SH-SY5Y (cell line): ENCODE measurements around the gene ZNF683.
"Not testable (repeated sequence)": the region's sequence is repeated elsewhere in the genome, so short reads cannot be mapped to it uniquely, and the experiment has no call there.

ENCODE experiments used
- GATA2 ChIP-seq: IDR thresholded peaks from 2 replicates; pipeline ENCODE4 v1.6.1; 2011; ENCODE audit warnings: mild to moderate bottlenecking, low read depth, low read length
- GATA3 ChIP-seq: IDR thresholded peaks from 2 replicates; pipeline ENCODE4 v1.6.1; 2011; ENCODE audit warnings: low read depth, mild to moderate bottlenecking, low read length, moderate library complexity

The ZNF683 gene

GRCh38 chr1:26372611-26373010, at the start of gene ZNF683:
TSS of gene ZNF683 (minus strand) at chr1:26372750. CDS start at chr1:26368571, 4,179 bp downstream.
- TF ChIP-seq GATA2, GATA3: not testable (repeated sequence)

GRCh38 chr1:26419494-26419893, 46.9 kb upstream of the ZNF683 start:
- TF ChIP-seq GATA3 (no peak), GATA2 (no peak)

DNA sequence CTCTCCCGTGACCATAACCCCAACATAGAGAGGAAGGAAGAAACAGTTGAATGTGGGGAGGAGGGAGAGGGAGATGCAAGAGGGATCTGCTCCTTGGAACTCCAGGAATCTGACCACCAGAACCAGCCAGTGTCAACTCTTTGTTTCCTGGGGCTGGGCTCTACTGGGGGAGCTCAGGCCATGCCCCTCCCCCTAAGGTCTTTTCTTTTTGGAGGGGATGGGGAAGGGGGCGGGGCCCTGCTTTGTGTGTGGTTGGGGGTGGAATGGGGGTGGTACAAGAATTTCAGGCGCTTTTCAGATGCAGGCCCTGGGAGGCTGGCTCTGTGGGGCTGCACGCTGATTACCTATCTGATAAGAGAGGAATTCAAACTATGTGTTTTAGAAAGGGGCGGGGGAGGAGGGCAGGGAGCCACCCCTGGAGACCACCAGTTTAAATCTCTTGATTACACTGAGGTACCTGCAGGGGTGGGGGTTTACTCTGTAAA, 46.4 kb upstream of the ZNF683 start:
- TF ChIP-seq GATA2 (no peak), GATA3 (no peak)

DNA sequence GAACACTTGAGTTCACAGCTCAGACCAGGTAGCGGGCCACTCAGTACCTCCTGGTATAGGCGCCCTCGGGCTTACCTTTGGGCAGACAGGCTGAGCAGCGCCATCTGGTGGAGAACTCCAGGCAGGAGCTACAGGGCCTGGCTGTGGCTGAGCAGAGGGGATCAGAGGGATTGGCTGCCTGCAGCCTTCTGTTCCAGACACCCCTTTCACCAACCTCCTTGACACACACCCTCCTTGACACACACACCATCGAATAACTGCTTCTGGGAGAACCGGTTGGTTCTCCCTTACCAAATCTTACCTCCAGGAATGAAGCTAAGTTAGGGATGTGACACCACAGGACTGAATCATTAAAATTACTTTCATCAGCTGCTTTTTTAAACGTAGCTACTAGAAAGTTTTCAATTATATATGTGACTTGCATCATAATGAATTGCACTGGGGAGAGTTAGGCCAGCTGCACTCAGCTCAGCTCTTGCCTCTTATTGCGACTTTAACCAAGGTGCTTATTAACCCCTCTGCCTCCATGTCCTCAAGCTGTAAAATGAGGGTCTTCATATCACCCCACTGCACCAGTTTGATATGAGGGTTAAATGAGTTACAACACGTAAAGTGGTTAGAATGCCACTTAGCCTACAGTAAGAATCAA, 44.7 kb upstream of the ZNF683 start:
- no peak for TF ChIP-seq GATA2
- no peak for TF ChIP-seq GATA3

- TF ChIP-seq GATA3 (no peak), GATA2 (peak; percentile 16; the same call in 1 of the 2 replicates)
These were observed 40.5 kb upstream of the ZNF683 start for GRCh38 chr1:26413031-26413430.

GRCh38 chr1:26412180-26412840, 39.8 kb upstream of the ZNF683 start:
- TF ChIP-seq GATA2, result no peak
- TF ChIP-seq GATA3, result no peak

GRCh38 chr1:26411624-26412074, 39.1 kb upstream of the ZNF683 start:
- TF ChIP-seq GATA2 (no peak), GATA3 (no peak)

GRCh38 chr1:26410706-26411623, 38.4 kb upstream of the ZNF683 start, which contains the start of gene LIN28A:
TSS of gene LIN28A (plus strand) at chr1:26410817. CDS start at chr1:26410892, 75 bp downstream.
- no peak for TF ChIP-seq GATA2
- no peak for TF ChIP-seq GATA3

DNA sequence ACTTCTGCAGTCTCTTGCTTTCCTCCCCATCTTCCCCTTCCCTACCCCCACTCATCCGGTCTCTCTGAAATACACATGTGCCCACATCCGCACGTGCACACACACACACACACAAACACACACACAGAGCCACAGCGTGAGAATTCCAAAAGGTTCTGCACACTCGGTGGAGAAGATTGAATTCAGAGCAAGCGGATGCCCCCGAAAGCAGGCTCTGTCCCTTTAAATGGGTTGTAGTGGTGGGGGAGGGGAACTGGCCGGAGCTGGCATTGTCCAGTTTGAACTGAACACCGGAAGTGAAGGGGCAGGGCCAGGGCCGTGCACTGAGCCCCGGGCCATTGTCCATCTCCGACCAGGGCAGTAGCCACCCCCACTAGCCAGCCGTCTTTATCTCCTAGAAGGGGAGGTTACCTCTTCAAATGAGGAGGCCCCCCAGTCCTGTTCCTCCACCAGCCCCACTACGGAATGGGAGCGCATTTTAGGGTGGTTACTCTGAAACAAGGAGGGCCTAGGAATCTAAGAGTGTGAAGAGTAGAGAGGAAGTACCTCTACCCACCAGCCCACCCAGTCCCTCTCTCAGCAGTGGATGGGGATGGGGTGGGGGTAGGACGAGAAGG, 36.7 kb upstream of the ZNF683 start:
- TF ChIP-seq GATA2 (no peak), GATA3 (no peak)

DNA sequence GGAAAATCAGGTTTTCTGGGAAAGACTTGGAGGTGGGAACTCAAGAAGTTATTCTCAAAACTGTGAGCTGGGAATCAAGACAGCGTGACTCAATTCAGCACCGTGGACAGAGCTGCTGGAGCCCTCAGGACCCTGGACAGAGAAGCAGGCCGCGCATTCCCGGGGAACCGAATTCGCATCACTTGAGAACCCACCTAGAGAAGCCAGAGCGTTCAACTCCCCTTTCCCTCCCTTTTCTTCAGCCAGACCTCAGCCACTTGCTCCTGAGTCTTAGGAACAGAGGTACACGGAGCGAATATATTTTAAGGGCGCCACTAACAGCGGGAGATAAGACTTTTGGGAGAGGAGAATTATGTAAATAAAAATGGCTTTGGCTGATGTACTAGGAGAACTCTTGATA, 36.1 kb upstream of the ZNF683 start:
- TF ChIP-seq GATA2, result no peak
- no peak for TF ChIP-seq GATA3

GRCh38 chr1:26405281-26405915, 32.8 kb upstream of the ZNF683 start:
- TF ChIP-seq GATA3, result no peak
- no peak for TF ChIP-seq GATA2

DNA sequence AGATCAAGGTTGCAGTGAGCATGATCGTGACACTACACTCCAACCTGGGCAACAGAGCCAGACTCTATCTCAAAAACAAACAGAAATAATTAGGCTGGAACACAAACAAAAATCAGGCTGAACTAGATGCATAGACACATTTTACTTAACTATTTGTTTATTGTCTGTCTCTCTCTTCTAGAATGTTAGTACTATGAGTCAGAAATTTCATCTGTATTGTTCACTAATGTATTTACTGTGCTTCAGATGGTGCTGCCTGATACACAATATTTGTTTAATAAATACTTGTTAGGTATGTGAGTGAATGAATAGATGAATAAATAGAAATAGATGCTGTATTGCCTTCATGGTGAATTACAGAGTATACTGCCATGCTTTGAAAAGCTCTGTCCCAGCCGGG, 32.1 kb upstream of the ZNF683 start:
- TF ChIP-seq GATA3 (no peak), GATA2 (no peak)

DNA sequence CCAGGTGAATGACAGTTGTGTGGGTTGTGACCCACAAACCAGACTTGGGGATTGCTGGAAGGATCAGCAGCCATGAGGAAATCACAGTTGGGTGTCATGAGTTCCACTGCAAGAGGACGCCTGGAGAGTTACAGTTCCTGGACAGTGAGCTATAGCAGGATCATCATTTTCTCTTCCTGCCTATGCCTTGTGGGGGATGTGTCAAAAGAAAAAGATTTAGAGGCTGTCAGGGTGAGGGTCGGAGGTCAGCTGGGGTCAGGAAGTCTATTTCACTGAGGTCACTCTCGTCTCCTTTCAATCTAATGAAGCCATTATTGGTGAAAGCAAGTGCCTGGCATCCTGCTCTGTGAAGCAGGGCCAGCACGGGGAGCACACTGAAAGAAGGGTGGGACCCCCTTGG, 31.1 kb upstream of the ZNF683 start:
- TF ChIP-seq GATA3 (no peak), GATA2 (no peak)
